GM21367 (cell line): ENCODE results near the gene PEF1.

Experiments used
- ATAC-seq: cut with Tn5 transposase; IDR thresholded peaks from one replicate; pipeline ENCODE4 v1.9.1; 2021; ENCODE audit not compliant: unreplicated experiment

The PEF1 gene, protein sequence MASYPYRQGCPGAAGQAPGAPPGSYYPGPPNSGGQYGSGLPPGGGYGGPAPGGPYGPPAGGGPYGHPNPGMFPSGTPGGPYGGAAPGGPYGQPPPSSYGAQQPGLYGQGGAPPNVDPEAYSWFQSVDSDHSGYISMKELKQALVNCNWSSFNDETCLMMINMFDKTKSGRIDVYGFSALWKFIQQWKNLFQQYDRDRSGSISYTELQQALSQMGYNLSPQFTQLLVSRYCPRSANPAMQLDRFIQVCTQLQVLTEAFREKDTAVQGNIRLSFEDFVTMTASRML

DNA sequence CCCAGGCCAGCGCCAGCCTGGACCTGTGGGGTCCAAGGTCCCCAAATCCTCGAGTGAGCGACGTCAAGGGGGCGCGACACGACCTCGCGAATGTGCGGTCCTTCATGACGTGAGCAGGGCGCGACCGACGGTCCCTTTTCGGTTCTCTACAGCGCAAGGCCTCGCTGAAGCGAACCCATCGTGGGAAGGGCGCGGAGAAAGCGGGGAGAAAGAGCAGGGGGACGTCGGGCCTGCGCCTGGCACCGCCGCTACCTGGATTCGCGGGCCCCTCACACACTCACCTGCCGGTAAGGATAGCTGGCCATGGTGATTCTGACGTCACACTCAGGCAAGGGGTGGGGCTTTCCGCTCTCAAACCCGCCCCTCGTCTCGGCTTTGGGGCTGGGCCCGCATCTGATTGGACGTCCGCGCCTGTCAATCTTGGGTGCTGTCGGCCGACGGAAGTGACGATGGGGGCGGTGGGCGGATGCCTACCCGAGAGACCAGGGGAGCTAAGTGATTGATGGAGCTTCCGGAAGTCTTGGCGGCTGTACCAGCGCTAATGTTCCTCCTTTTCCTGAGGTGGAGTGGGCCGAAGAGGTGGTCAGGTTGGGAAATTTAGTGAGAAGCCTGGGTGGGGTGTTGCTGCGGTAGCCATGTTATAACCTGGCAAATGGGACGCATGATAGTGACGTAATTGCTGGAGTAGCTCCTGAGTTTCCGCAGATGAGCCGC is at the start of gene PEF1:
Gene PEF1 (minus strand): TSS at position 317 of the 714 bp plus-strand sequence. CDS start 12 bp downstream, at position 305.
- peak; percentile 73 for ATAC-seq

- no peak for ATAC-seq
These were observed 48.6 kb upstream of the PEF1 start for GRCh38 chr1:31693231-31693630.

DNA sequence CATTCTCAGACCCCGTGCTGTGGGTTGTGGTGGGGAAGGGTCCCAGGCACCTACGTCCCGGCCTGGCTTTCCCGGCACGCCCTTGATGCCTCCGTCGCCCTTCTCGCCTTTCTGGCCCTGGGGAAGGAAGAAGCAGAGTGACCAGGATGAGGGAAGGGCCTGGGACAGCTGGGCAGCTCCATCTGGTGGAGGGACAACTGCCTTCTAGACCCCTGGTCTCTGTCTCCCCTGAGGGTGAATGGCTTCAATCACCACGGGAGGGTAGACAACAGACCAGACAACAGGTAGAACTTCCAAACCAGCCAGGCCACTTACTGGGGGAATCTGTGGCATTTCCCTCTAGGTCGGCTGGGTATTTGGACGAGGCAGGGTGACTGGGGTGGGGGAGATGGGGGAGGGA is 47.3 kb upstream of the PEF1 start:
- no peak for ATAC-seq

DNA sequence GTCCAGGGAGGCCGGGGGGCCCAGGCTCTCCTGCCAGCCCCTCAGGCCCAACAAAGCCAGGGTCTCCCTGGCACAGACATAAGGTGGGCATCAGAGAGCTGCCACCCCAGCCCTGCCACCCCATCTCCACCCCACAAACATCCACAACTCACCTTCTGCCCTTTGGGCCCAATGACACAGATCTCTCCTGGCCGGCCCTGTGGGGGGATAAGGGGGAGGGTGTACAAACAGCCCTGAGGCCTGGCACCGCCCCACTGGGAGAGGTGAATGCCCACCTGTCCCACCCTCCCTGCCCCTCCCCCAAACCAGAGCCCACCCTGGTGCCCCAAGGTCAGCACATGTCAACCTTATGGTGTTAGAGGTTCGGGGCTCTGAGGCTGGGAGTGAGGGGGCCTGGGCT is 46.8 kb upstream of the PEF1 start:
- no peak for ATAC-seq

GRCh38 chr1:31690921-31691320 is 46.2 kb upstream of the PEF1 start:
- ATAC-seq, result no peak

DNA sequence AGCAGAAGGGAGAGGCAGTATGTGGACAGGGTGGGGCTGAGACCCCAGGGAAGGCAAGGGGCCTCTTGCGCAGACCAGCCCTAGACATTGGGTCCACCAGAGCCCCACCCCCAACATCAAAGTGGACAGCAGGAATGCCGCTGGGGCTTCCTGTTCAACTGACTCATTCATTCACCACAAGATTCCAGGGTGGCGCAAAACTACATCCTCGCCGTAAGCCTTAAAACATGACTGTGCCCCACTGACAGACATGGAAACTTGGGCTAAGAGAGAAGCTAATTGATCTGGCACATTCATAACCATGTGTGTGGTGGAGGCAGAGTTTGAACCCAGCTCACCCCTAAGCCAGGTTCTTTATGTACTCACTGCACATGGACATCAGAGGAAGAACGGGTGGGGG is 45.2 kb upstream of the PEF1 start:
- no peak for ATAC-seq

DNA sequence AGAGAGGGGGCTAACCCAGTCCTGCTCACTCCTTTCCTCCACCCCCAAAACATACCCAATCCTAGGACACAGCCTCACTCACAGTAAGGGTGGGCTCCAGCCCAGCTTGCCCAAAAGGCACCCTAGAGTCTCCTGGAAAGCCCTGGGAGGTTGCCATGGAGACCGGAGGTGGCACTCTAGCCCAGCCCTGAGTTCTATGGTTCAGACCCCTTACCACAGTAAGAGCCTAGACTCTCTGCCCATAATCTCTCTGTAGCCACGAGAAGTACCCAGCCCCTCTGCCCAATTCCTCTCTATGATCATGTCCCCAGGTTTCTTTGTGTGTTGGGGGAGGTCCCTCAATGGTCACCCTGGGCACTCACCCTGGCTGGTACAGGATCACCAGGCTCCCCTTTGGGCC is 44.7 kb upstream of the PEF1 start:
- ATAC-seq, result no peak

DNA sequence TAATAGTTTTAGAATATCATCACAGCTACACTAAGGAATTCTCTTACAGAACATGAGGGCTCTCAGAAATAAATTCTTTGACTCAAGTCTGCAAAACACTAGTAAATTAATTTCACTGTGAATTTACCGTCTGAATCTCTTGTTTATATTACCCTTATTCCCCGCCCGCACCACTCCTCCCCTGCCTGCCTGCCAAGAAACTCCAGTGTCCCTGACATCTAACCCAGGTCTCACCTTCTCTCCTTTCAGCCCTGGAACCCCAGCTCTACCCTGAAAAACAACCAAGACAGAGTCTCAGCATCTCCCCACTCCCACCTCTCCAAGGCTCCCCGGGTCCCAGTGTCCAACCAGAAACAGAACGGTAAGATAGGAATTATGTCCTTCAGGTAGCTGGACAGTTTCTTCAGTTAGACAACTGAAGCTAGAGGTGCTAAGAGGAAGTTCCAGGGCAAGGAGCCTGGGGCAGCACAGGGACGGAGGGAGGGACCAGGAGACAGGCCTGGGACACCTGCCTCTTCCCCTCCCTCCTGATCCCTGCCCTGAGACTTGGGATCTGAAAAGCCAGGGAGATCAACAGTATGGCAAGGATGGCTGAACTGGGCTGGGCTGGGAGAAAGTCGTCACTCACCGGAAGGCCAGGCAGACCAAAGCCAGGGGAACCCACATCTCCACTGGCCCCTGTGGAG is 43.7 kb upstream of the PEF1 start:
- no peak for ATAC-seq

GRCh38 chr1:31687601-31688000 is 42.9 kb upstream of the PEF1 start:
- ATAC-seq, result no peak

DNA sequence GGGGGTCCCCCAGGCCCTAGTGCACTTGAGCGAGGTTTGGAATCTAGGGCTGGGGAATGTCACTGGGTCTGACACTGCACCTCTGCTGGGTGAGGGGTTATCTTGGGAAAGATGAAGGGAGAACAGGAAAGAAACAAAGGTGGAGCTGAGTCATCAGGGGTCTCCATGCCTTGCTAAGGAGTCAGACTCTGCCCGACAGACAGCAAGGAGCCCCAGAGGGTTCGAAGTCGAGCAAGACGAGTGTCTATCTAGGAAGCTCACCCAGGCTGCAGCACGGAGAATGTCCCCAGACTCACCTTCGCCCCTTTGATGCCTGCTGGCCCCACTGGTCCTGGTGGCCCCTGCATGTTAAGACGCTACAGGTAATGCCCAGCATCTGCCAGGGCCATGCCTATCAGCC is 41.1 kb upstream of the PEF1 start:
- no peak for ATAC-seq

DNA sequence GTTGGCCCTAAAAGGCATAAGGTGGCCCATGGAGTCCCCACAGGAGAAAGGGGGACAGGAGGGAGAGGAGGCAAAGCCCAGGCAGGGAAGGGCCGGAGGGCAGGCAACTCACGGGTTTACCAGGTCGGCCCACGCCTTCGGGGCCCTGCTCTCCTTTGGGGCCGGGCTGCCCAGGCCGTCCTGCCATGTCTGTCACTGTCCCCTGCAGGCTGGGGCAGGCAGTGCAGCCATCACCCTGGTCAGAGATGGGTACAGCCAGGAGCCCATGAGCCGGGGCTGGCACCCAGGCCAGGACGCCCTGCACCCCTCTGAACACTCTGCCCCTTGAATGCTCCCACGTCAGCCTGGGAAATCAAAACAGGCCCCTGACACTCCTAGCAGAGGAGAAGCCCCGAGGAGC is 39.3 kb upstream of the PEF1 start:
- ATAC-seq, result no peak

DNA sequence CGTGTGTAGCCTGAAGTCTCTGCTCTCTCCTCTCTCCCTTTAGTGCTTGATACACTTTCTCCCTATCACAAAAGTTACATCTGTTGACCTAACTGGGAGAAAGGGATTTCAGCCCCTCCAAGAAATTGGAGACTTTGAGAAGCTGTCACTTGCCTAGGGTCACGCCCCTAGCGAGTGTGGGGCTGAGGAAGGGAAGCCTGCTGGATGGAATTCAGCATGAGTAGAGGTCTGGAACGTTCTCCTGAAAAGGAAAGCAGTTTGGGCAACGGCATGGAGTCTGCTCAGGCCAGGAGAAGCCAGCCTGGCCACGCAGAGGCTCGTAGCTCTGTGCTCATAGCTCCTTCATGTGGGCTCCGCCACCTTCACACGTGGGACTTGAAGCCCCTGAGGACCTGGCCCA is 36.7 kb upstream of the PEF1 start:
- ATAC-seq, result no peak

DNA sequence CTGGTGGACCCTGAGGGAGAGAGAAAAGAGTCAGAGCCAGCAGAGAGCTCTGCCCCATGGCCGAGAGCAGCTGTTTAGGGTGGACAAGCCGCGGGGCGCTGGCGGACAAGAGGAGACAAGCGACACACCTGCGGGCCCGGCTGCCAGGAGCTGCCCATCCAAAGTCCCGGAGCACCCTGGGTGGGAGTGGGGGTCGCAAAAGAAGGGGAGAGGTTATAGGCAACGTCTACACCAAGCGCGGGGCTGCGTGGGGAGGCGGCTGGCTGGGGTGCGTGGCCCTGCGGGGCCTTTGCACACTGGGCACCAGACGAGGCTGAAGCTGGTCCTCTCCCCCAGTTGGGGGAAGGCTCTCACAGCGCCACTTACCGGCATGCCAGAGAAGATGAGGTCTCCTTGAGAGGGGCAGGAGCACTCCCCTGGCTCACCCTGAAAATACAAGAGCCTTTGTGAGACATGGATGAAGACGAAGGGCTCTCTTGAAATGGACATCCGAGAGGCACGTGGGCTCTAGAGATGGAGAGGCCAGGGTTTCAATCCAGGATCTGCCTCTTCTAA is 35.1 kb upstream of the PEF1 start:
- ATAC-seq, result no peak

DNA sequence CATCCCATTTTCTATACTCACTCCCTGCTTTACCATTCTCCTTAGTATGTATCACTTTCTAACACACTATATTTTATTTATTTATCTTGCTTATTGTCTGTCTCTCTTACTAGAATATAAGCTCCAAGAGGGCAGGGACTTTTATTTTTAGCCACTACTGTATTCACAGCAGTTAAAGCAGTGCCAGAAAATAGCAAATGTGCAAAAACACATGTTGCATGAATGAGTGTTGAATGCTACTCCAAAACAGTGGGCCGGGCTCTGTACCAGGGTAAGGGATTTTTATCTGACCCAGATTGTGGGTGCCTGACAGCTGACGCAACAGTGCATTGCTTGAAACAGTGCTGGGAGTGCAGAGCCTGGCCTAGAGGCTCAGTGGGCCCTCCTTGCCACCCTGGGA is 34.4 kb upstream of the PEF1 start:
- no peak for ATAC-seq

DNA sequence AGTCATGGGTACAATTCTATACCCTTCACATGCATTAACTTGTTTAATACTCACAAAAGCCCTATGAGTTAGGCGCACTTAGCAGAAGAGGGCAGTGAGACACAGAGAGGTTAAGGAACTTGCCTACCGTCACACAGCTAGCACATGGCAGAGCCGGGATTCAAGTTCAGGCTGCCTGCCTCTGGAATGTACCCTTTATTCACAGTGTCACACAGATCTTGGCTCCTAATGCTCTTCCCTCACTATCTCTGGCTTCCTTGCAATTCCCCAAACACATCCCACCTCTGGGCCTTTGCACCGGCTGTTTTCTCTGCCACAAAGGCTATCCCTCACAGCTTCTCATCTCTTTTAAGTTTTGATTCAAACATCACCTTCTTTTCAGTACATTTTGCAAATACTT is 34.0 kb upstream of the PEF1 start:
- no peak for ATAC-seq

GRCh38 chr1:31677949-31678348 is 33.3 kb upstream of the PEF1 start:
- ATAC-seq, result no peak

DNA sequence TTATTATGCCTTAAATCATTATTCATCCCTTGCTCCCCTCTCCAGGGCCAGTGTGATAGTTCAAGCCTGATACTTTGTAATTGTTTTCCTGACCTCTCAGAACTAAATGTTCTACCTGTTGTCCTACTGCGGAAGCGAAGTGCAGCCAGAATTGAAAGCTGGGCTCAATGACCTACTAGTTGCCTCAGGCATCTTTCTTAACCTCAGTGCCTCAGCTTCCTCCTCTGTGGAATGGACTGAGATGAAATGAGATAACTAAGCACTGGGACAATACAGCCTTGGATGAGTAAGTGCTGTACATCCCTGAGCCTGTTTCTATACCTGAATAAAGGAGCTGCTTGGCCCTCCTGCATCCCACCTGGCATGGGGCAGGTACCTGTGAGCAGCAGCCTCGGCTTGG is 32.7 kb upstream of the PEF1 start:
- ATAC-seq, result no peak

DNA sequence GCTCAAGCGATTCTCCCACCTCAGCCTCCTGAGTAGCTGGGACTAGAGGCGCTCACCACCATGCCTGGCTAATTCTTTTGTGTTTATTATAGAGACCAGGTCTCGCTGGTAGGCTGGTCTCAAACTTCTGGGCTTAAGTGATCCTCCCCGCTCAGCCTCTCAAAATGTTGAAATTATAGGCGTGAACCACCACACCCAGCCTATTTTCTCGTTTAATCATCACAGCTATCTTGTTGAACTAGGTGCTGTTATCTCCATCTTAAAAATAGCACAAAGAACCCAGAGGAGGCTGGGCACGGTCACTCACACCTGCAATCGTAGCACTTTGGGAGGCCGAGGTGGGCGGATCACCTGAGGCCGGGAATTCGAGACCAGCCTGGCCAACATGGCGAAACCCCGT is 31.1 kb upstream of the PEF1 start:
- ATAC-seq, result no peak

GRCh38 chr1:31675161-31675560 is 30.5 kb upstream of the PEF1 start:
- ATAC-seq, result no peak

- ATAC-seq, result no peak
These were observed 29.9 kb upstream of the PEF1 start for GRCh38 chr1:31674626-31675025.

GRCh38 chr1:31673433-31673832 is 28.8 kb upstream of the PEF1 start:
- no peak for ATAC-seq

DNA sequence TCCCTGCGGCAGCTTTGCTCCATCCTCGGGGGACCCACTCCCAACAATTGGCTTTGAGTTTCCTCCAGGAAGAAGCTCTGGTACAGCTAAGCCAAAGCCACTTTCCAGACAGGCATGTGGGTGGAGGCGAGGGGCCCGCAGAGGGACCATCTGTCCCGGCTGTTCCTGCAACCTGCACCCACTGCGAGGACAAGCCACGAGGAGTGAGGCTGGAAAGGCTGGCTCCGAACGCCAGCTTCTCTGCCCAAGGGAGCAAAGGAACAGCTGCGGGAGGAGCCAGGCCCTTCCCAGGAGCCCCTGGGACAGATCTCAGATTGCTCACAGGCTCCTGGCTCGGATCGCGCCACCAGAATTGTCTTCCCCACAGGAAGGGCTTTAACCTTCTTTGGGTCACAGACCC is 28.3 kb upstream of the PEF1 start:
- ATAC-seq, result no peak
